HepG2 (cell line): ENCODE measurements around the gene HRG. TPM values are rescaled to one million over a fixed set of nuclear protein-coding genes. Genes with fewer than 3 reads are reported as not detected.

Source experiments
- CEBPB ChIP-seq: IDR thresholded peaks from 2 replicates; pipeline ENCODE4 v1.6.1; 2011; ENCODE audit warnings: low read depth, low read length, improper control_type of control experiment, borderline replicate concordance
- CEBPG ChIP-seq: IDR thresholded peaks from 2 replicates; pipeline ENCODE4 v1.6.1; 2016
- CREB1 ChIP-seq, 2 experiments: fragments of 450-650 bp in 1 of 2; IDR thresholded peaks; 2 replicates each; pipeline ENCODE4 v1.6.1; 2016 to 2017; ENCODE audit warnings: control low read depth in 1 of 2, mild to moderate bottlenecking in 1 of 2, missing compliant biosample characterization in 1 of 2, missing genetic modification characterization in 1 of 2
- CREM ChIP-seq, 2 experiments: sonication (generic) in 1 of 2; formaldehyde crosslinking in 1 of 2; IDR thresholded peaks; 2 replicates each; pipeline versions ENCODE4 v1.4.0 to v1.6.1; 2016 to 2020; ENCODE audit warnings: antibody characterized with exemption in 1 of 2, mild to moderate bottlenecking in 1 of 2, missing genetic modification reagents in 1 of 2
- FOXA3 ChIP-seq: IDR thresholded peaks from 2 replicates; pipeline ENCODE4 v1.6.1; 2016; ENCODE audit warnings: missing genetic modification reagents, missing compliant biosample characterization
- GATAD2A ChIP-seq: IDR thresholded peaks from 2 replicates; pipeline ENCODE4 v1.6.1; 2016
- GFI1 ChIP-seq: sonication (generic); formaldehyde crosslinking; IDR thresholded peaks from 2 replicates; pipeline ENCODE4 v1.5.0; 2020; ENCODE audit warnings: missing genetic modification reagents, mild to moderate bottlenecking, borderline replicate concordance
- HNF4A ChIP-seq: sonication (generic); formaldehyde crosslinking; IDR thresholded peaks from 2 replicates; pipeline ENCODE4 v1.4.0; 2020; ENCODE audit warnings: missing genetic modification reagents
- HOXD1 ChIP-seq: sonication (generic); formaldehyde crosslinking; IDR thresholded peaks from 2 replicates; pipeline ENCODE4 v1.5.0; 2020; ENCODE audit warnings: missing genetic modification reagents
- MIXL1 ChIP-seq: IDR thresholded peaks from 2 replicates; pipeline ENCODE4 v1.6.1; 2016
- NCOR1 ChIP-seq: fragments of 200-600 bp; sonication (generic); IDR thresholded peaks from 2 replicates; pipeline ENCODE4 v1.7.0; 2017; ENCODE audit warnings: antibody characterized with exemption, low read length, borderline replicate concordance
- NR2F2 ChIP-seq: IDR thresholded peaks from 2 replicates; pipeline ENCODE4 v1.6.1; 2012; ENCODE audit warnings: low read depth, inconsistent platforms, borderline replicate concordance
- PHF21A ChIP-seq: sonication (generic); formaldehyde crosslinking; IDR thresholded peaks from 2 replicates; pipeline ENCODE4 v1.5.0; 2020; ENCODE audit warnings: mild to moderate bottlenecking, missing genetic modification reagents
- TCF7 ChIP-seq: sonication (generic); IDR thresholded peaks from 2 replicates; pipeline ENCODE4 v1.6.1; 2016; ENCODE audit warnings: antibody characterized with exemption, low read depth
- TEAD3 ChIP-seq: optimal IDR thresholded peaks from 2 replicates; pipeline ENCODE3; 2016; ENCODE audit warnings: borderline replicate concordance
- ZMYM2 ChIP-seq: sonication (generic); formaldehyde crosslinking; IDR thresholded peaks from 2 replicates; pipeline ENCODE4 v1.8.0; 2022; ENCODE audit warnings: mild to moderate bottlenecking, missing genetic modification reagents
- ZNF775 ChIP-seq: sonication (generic); formaldehyde crosslinking; IDR thresholded peaks from 2 replicates; pipeline ENCODE4 v1.4.0; 2020; ENCODE audit warnings: missing genetic modification reagents, mild to moderate bottlenecking, moderate library complexity, borderline replicate concordance
- polyA plus RNA-seq, 8 experiments: library from polyadenylated mRNA; depleted of rRNA in 3 of 8; stranded (reverse) in 7 of 8; unstranded in 1 of 8; fragments of >200 nt; fragmentation: Illumina TruSeq in 4 of 8; extraction: Trizol in 4 of 8; gene quantifications; 2 replicates each; pipeline versions ENCODE4 v1.2.1 to v1.2.3, GENCODE V29; 2011 to 2016; ENCODE audit warnings: low read depth in 4 of 8, missing spikeins in 1 of 8, mixed read lengths in 1 of 8; ENCODE audit not compliant: insufficient read depth in 1 of 8
- total RNA-seq, 5 experiments: library from RNA; depleted of rRNA; stranded (reverse); fragments of >200 nt; fragmentation: Illumina TruSeq; extraction: Trizol; gene quantifications; 2 replicates each; pipeline ENCODE4 v1.2.3, GENCODE V29; 2016; ENCODE audit warnings: low read depth in 1 of 5
- TF ChIP-seq, protein P1 (sequence below): IDR thresholded peaks from 2 replicates; pipeline ENCODE4 v1.4.0; 2020; ENCODE audit warnings: mild to moderate bottlenecking, missing genetic modification reagents
- TF ChIP-seq, protein P2 (sequence below): sonication (generic); formaldehyde crosslinking; IDR thresholded peaks from 2 replicates; pipeline ENCODE4 v1.4.0; 2020; ENCODE audit warnings: missing genetic modification reagents
- TF ChIP-seq, protein P3 (sequence below): sonication (generic); formaldehyde crosslinking; IDR thresholded peaks from 2 replicates; pipeline ENCODE4 v1.4.0; 2020; ENCODE audit warnings: mild to moderate bottlenecking, missing genetic modification reagents

The HRG gene
- total and polyA plus RNA-seq, 2 of the 13 experiments (the other 11 are each of a cell fraction or from before 2014, with no cell fraction given), result 0.09 to 0.11 TPM

DNA sequence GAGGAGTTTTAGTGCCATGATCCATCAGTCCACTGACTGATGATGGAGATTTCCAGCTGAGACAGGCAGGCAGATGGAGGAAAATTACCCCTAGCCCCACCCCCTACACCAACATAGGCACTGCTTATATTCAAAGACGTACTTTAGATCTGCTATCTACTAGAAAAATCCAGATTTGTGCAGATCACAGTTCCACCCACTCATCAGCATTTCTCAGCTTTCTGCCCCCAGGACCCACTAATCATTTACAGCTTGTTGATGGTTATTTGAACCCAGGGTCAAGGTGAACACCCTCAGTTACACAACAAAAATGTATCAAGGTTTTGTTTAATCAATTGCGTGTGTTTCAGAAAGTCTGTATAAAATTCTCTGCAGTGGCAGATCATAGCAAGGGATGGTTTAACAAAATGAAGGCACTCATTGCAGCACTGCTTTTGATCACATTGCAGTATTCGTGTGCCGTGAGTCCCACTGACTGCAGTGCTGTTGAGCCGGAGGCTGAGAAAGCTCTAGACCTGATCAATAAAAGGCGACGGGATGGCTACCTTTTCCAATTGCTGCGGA lies at the start of gene HRG (continued):
- TF ChIP-seq NR2F2 (peak; percentile 80; the same call in 1 of the 2 replicates), PHF21A (CRISPR knock-in tag) (0 out of 2 replicates have a peak, but pooled peaks have one; percentile 37), CREM (IDR thresholded peaks at IDR 0.05) (0 out of 2 replicates have a peak, but pooled peaks have one; percentile 13), CREM (CRISPR knock-in tag; IDR thresholded peaks at IDR 0.05) (no peak), TEAD3 (peak; percentile 25), CREB1 (IDR thresholded peaks at IDR 0.05) (no peak), CREB1 (CRISPR knock-in tag; IDR thresholded peaks at IDR 0.05) (no peak), HNF4A (CRISPR knock-in tag) (peak; percentile 81), FOXA3 (peak; percentile 50), GATAD2A (0 out of 2 replicates have a peak, but pooled peaks have one; percentile 20), TCF7 (0 out of 2 replicates have a peak, but pooled peaks have one; percentile 9), ZMYM2 (CRISPR knock-in tag) (no peak), ZNF775 (CRISPR knock-in tag) (no peak), GFI1 (peak; percentile 58), CEBPB (peak; percentile 29; the same call in 1 of the 2 replicates), CEBPG (CRISPR knock-in tag) (peak; percentile 42; the same call in 1 of the 2 replicates), MIXL1 (0 out of 2 replicates have a peak, but pooled peaks have one; percentile 41), NCOR1 (peak; percentile 78; the same call in 1 of the 2 replicates), HOXD1 (no peak)
- TF ChIP-seq, protein P1, sequence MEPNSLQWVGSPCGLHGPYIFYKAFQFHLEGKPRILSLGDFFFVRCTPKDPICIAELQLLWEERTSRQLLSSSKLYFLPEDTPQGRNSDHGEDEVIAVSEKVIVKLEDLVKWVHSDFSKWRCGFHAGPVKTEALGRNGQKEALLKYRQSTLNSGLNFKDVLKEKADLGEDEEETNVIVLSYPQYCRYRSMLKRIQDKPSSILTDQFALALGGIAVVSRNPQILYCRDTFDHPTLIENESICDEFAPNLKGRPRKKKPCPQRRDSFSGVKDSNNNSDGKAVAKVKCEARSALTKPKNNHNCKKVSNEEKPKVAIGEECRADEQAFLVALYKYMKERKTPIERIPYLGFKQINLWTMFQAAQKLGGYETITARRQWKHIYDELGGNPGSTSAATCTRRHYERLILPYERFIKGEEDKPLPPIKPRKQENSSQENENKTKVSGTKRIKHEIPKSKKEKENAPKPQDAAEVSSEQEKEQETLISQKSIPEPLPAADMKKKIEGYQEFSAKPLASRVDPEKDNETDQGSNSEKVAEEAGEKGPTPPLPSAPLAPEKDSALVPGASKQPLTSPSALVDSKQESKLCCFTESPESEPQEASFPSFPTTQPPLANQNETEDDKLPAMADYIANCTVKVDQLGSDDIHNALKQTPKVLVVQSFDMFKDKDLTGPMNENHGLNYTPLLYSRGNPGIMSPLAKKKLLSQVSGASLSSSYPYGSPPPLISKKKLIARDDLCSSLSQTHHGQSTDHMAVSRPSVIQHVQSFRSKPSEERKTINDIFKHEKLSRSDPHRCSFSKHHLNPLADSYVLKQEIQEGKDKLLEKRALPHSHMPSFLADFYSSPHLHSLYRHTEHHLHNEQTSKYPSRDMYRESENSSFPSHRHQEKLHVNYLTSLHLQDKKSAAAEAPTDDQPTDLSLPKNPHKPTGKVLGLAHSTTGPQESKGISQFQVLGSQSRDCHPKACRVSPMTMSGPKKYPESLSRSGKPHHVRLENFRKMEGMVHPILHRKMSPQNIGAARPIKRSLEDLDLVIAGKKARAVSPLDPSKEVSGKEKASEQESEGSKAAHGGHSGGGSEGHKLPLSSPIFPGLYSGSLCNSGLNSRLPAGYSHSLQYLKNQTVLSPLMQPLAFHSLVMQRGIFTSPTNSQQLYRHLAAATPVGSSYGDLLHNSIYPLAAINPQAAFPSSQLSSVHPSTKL (CRISPR knock-in tag), result peak; percentile 81
- TF ChIP-seq, protein P2, sequence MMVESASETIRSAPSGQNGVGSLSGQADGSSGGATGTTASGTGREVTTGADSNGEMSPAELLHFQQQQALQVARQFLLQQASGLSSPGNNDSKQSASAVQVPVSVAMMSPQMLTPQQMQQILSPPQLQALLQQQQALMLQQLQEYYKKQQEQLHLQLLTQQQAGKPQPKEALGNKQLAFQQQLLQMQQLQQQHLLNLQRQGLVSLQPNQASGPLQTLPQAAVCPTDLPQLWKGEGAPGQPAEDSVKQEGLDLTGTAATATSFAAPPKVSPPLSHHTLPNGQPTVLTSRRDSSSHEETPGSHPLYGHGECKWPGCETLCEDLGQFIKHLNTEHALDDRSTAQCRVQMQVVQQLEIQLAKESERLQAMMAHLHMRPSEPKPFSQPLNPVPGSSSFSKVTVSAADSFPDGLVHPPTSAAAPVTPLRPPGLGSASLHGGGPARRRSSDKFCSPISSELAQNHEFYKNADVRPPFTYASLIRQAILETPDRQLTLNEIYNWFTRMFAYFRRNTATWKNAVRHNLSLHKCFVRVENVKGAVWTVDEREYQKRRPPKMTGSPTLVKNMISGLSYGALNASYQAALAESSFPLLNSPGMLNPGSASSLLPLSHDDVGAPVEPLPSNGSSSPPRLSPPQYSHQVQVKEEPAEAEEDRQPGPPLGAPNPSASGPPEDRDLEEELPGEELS (CRISPR knock-in tag), result 0 out of 2 replicates have a peak, but pooled peaks have one; percentile 18
- TF ChIP-seq, protein P3, sequence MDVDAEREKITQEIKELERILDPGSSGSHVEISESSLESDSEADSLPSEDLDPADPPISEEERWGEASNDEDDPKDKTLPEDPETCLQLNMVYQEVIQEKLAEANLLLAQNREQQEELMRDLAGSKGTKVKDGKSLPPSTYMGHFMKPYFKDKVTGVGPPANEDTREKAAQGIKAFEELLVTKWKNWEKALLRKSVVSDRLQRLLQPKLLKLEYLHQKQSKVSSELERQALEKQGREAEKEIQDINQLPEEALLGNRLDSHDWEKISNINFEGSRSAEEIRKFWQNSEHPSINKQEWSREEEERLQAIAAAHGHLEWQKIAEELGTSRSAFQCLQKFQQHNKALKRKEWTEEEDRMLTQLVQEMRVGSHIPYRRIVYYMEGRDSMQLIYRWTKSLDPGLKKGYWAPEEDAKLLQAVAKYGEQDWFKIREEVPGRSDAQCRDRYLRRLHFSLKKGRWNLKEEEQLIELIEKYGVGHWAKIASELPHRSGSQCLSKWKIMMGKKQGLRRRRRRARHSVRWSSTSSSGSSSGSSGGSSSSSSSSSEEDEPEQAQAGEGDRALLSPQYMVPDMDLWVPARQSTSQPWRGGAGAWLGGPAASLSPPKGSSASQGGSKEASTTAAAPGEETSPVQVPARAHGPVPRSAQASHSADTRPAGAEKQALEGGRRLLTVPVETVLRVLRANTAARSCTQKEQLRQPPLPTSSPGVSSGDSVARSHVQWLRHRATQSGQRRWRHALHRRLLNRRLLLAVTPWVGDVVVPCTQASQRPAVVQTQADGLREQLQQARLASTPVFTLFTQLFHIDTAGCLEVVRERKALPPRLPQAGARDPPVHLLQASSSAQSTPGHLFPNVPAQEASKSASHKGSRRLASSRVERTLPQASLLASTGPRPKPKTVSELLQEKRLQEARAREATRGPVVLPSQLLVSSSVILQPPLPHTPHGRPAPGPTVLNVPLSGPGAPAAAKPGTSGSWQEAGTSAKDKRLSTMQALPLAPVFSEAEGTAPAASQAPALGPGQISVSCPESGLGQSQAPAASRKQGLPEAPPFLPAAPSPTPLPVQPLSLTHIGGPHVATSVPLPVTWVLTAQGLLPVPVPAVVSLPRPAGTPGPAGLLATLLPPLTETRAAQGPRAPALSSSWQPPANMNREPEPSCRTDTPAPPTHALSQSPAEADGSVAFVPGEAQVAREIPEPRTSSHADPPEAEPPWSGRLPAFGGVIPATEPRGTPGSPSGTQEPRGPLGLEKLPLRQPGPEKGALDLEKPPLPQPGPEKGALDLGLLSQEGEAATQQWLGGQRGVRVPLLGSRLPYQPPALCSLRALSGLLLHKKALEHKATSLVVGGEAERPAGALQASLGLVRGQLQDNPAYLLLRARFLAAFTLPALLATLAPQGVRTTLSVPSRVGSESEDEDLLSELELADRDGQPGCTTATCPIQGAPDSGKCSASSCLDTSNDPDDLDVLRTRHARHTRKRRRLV, result no peak
